HG02798 (cell line): Measurements from ENCODE around the gene COPS9.

Experiments
- ATAC-seq: cut with Tn5 transposase; IDR thresholded peaks from one replicate; pipeline ENCODE4 v1.9.1; 2021; ENCODE audit warnings: mild to moderate bottlenecking; ENCODE audit not compliant: unreplicated experiment, poor library complexity

The COPS9 gene

GRCh38 chr2:240151477-240152031 lies 15.4 kb upstream of the COPS9 start:
- ATAC-seq, result no peak

DNA sequence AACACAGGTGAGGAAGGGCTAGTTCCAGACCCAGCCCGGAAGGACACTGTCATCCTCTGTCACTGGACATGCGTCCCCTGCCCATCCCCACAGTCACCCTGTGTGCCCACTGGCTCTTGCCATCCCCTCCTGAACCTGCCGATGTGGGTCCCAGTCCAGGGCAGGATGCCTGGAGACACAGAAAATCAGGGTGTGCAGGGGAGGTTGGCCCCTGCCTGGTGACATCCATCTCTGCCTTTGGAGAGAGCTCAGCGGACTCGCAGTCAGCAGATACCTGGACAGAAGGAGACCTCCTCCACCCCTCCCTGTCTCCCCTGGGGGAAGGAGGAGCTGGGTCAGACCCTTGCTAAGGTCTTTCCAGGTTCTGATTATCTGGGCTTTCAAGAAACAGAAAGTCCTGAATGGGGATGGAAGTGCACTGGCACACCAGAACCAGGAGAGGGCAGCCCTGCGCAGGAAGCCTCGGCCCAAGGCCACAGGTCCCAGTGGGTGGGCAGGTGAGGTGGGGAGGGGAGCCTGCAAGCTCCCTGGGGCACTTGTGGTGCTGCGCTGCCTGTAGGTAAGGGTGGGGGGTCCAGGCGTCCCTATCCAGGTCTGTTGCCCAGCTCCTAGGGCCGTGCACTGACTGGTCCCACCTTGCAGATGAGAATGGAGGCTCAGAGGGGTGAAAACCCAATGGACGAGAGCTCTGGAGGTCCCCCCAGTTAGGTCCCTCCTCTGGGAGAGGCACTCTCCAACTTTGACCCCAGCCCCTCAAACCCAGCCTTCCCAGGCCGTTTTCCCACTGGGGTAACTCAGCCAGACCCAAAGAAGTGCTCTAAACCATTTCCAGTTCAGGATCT lies 14.1 kb upstream of the COPS9 start:
- no peak for ATAC-seq

DNA sequence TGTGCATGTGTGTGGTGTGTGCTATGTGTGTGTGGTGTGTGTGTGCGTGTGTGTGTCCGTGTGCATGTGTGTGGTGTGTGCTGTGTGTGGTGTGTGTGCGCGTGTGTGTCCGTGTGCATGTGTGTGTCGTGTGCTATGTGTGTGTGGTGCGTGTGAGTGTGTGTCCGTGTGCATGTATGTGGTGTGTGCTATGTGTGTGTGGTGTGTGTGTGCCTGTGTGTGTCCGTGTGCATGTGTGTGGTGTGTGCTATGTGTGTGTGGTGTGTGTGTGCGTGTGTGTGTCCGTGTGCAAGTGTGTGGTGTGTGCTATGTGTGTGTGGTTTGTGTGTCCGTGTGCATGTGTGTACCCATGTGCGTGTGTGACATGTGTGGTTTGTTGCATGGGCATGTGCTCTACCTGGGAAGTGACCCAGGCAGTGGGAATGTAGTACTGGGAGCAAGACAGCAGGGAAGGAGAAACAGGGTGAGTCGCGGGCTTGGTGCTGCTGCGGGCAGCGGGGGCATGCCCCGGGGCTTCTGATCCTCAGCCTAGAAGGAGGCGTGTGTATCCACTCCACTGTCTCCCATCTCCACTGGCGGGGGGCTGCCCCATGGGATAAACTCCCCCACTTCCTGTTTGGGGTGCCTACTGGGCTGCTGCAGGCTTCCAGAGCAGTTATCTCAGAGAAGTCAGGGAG lies 11.9 kb upstream of the COPS9 start:
- no peak for ATAC-seq

GRCh38 chr2:240147382-240147781 lies 11.3 kb upstream of the COPS9 start:
- no peak for ATAC-seq

DNA sequence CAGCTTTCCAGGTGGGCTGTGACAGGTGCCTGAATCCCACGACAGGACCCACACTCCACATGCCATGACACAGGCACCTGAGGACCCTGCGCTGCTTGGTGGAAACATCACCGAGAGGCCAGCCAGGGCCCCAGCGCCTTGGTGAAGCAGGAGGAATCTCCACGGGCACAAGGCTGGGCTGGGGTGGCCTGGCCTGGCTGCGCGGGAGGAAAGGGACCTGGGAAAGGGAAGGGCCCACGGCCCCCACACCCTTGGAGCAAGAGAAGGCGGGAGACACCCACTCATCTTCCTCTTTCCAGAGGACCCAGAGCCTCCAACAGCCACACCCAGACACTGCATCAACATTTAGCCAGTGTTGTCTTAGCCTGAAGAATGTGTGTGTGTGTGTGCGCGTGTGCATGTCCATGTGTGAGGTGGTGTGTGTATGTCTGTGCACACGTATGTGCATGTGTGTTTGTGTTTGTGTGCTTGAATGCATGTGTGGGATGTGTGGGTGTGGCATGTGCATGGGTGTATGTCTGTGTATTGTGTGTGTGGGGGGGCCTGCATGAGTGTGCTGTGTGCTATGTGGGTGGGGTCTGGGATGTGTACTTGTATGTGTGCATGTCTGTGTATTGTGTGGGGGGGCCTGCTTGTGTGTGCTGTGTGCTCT lies 10.6 kb upstream of the COPS9 start:
- no peak for ATAC-seq

DNA sequence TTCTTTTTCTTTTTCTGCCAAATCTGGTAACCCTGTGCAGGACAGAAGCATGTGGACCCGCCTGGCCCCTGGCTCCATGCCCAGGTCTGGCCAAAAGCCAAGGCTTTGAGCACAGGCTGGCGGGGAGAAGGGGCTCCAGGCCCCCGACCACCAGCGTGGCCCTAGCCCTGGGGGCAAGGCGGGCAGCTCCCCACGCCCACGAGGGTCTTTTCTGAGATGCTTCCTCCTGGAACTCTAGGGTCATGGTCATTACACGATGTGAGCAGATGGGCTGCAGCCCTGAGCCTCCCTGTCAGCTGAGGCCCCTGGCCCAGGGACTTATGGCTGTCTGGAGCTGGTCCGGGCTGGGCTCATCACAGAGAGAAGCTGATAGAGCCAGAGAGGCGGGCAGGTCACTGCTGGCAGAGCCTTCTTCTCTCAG lies 10.0 kb upstream of the COPS9 start:
- ATAC-seq, result no peak

DNA sequence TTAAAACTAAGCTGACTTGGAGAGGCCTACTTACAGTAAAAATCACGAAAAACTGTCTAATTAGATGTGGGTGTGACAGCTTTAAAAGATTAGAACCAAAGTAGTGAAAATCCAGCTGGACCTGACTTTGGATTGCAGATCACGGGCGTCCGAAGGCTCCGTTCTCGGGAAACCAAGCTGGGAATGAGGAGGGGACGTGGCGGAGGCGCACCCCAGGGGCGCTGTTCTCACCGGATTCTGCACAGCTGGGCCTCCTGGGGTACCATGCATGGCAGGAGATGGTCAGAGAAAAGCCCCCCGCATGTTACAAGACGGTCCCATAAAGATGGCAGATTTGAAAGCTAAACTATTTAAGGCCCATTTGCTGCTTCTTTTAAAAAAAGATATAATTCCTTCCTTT lies 9.4 kb upstream of the COPS9 start:
- ATAC-seq, result no peak

GRCh38 chr2:240144649-240145261 lies 8.7 kb upstream of the COPS9 start:
- ATAC-seq, result no peak

DNA sequence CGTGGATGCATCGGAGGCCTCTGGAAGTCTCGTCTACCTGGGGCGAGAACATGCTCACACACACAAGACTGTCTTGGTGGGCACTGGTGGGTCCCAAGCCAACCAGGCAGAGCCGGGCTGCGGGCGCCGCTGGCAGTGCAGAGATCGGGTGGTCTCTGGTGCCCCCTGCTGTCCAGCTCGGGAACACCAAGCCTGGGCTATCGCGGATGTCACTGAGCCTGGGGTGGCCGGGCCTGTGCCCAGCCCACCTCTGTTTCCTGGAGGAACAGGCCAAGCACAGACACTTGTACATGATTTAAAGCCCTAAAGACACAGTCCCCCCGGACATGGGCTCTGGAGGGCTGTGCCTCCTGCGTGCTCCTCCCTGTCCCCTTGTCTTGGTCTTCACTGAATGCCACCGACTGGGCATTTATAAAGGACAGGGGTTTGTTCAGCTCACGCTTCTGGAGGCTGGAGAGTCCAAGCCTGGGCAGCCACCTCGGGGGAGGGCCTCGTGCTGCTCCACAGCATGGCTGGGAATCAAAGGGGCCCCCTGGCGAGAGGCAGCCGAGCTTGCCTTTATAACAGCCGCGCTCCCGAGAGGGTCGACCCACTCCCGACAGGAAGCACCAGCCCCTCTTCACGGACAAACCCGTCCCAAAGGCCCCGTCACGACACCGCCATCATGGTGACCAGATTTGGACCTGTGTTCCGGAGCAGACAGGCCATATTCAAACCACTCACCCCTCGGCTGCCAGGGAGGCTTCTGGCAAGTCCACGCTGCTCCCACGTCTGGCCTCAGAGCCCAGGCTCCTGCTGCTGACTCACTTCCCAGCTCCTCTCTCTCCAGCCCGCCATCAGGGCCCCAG lies 7.9 kb upstream of the COPS9 start:
- peak; percentile 74 for ATAC-seq

DNA sequence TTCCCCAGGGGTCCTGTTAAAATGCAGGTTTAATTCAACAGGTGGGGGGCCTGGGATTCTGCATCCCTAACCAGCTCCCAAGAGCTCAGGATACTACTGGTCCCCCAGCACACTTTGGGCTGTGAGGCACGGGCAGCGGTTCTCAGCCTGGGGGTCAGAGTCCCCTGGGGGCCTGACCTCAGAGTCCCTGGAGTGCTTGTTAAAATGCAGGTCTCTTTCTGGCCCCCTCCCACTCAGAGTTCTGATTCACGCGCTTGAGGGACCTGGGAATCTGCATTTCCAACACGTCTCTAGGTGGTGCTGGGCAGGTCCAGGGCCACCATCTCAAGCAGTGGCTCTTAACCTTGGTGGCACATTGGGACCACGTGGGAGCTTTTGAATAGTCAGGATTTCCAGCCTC lies 7.2 kb upstream of the COPS9 start:
- ATAC-seq, result no peak

DNA sequence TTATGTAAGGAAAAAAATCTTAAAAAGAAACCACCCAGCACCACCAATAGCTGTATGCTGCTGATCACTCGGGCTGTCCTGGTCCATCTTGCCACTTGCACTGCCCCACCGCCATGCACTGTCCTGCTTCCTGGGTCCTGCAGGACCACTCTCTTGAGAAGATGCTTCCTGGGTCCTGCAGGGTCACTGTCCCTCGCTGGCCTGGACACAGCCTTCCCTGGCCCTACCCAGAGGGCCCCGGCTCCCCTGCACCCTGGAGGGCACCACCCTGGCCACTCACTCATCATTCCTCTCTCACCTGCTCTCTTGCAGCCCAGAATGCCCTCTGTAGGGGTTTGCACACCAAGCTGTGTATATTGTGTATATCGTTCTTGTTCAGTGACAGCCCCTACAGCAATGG lies 6.8 kb upstream of the COPS9 start:
- ATAC-seq, result no peak

DNA sequence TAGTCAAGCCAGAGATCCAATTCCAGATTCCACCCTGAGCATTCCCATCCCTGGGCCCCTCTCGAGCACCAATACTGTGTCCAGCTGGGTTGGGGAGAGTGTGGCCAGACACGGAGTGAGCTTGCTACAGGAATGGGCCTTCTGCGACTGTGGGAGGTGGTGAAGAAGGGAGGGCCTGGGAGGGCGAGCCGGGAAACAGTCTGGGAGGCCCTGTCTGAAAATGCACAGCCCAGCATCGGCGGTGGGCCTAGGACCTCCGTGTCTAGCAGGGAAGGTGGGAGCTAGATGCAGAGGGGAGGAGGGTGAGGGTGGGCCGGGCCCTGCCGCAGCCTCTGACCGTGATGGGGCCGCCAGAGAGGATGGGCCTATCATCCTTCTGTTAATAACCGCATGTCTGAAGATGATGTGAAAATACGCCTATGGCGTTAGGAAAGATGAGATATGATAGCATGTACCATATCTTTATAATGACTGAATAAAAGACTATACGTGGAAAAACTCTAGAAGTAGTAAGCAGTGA lies 6.2 kb upstream of the COPS9 start:
- no peak for ATAC-seq

GRCh38 chr2:240141736-240142135 lies 5.6 kb upstream of the COPS9 start:
- ATAC-seq, result no peak

DNA sequence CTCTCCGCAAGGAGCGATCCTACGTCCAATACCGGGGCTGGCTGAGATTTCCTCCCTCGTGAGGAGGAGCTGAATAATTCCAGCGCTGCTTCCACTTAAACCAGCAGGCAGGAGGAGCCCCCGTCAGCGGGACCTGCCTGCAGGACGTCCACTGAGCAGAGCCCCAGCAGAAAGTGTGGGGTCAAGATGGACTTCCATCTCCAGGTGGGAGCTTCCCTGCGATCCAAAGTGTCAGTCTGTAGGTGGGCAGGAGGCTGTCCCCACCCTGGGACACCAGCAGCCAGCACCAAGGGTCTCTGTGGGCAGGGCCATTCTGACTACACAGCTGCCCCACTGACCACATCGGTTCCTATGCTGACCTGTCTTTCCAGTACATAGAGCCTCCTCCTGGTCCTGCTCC lies 4.8 kb upstream of the COPS9 start:
- no peak for ATAC-seq

- ATAC-seq, result no peak
These were observed 4.4 kb upstream of the COPS9 start, which contains the start of gene OTOS for GRCh38 chr2:240140511-240140910. Gene OTOS, minus strand, starts transcription at chr2:240140658. Its CDS starts 332 bp downstream, at chr2:240140326.

- ATAC-seq, result no peak
These were observed 3.7 kb upstream of the COPS9 start for GRCh38 chr2:240139666-240140393.

DNA sequence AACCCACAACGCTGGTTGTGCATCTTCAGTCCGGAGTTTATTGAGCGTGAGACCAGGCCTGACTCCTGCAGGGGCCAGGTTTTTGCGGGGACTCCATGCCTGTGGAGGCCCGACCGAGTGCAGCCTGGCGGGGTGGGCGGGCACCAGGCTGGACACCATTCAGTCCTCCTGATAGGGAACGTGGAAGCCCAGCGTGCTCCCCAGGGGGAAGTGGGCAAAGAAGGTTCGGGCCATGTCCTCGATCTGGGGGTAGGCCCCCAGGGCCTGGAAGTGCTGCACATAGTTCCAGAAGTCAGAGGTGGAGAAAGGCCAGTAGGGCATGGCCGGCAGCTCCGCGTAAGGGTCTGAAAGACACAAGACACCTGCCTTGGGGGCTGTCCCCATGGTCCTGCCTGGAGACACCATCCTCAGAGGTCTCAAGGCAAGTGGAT lies 2.9 kb upstream of the COPS9 start:
- no peak for ATAC-seq

GRCh38 chr2:240138254-240138984 lies 2.3 kb upstream of the COPS9 start:
- ATAC-seq, result no peak
